Measurements from ENCODE around the gene STX10. TPM values are rescaled to one million over a fixed set of nuclear protein-coding genes. Genes with fewer than 3 reads are reported as not detected.

STX10 gene
- total and polyA plus RNA-seq, 12 donors: 18.7 to 69.9 (median 28.9) TPM

DNA sequence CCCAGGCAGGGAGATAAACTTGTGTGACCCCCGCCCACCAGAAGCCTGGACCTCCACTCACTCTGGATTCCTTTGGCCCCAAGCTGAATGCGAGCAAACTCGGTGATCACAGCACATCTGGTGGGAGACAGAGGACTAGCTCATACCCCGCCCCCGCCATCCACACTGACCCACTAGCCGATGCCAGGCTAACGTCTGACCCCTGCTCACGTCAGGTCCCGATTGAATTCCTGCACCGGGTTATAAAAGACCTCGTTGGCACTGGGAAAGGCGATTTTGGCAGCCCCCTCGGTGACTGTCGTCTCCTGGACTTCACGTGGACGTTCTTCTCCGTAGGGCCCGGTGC, 34.3 kb downstream of the STX10 start:
- no peaks in the 10 kb centered on the region for H3K27me3 ChIP-seq
- WGBS, 2 donors: 1 to 2% methylated on average over 18 of the region's 18 CpGs
- ATAC-seq: no peak
- peak overlapping the region; percentile 53 to 99 (median 97) for H3K4me3 ChIP-seq
- TF ChIP-seq, protein P1, sequence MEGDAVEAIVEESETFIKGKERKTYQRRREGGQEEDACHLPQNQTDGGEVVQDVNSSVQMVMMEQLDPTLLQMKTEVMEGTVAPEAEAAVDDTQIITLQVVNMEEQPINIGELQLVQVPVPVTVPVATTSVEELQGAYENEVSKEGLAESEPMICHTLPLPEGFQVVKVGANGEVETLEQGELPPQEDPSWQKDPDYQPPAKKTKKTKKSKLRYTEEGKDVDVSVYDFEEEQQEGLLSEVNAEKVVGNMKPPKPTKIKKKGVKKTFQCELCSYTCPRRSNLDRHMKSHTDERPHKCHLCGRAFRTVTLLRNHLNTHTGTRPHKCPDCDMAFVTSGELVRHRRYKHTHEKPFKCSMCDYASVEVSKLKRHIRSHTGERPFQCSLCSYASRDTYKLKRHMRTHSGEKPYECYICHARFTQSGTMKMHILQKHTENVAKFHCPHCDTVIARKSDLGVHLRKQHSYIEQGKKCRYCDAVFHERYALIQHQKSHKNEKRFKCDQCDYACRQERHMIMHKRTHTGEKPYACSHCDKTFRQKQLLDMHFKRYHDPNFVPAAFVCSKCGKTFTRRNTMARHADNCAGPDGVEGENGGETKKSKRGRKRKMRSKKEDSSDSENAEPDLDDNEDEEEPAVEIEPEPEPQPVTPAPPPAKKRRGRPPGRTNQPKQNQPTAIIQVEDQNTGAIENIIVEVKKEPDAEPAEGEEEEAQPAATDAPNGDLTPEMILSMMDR (IDR thresholded peaks at IDR 0.05): no peak
- peaks cover 12 to 49% (median 44%) of the 10 kb centered on the region in 9 donors for H3K4me1 ChIP-seq
- DNase-seq: no peak
- intact Hi-C loops (cut with DNase I): loop anchor here in 5 of 10 donors (1.0 to 10.0 kb wide), 5 partner anchors 34 to 149 kb away; partner anchors contain the start of genes IER2 (in 4 of the 5) and STX10 (in 4 of the 5)
- H3K27ac ChIP-seq: peak overlapping the region in 7 of 10 donors; percentile 56 to 87 (median 77)
- H3K36me3 ChIP-seq: peaks cover 0 to 39% (median 10%) of the 10 kb centered on the region in 9 donors
- no peaks in the 10 kb centered on the region for H3K9me3 ChIP-seq

DNA sequence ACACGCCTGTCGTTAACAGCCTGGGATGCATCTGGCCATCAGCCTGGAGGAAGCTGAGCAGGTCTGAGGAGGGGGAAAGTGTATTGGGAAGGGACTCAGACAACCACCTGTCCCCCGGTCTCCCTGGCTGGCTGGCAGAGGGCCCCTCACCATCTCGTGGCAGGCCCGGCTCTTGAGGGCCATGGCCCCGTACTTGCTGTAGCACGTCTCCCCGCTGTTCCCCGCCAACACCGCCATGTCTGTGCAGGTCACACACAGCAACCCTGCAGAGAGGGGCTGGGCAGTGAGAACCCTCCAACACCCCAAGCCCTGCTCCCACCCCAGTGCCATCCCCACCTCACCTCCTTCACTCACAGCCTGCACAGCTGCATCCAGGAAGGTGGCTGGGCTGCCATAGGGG, 37.6 kb downstream of the STX10 start:
- Histone ChIP-seq H3K9me3 (no peaks in the 10 kb centered on the region), H3K27ac (no peak overlapping the region), H3K36me3 (peaks cover 0 to 63% (median 19%) of the 10 kb centered on the region in 9 donors), H3K4me3 (no peak overlapping the region), H3K27me3 (no peaks in the 10 kb centered on the region), H3K4me1 (peaks cover 5 to 25% (median 20%) of the 10 kb centered on the region in 9 donors)
- no peak for DNase-seq
- WGBS, 2 donors: 94 to 95% methylated on average over 10 of the region's 10 CpGs
- intact Hi-C loops (cut with DNase I): loop anchor here in 1 of 10 donors (10.0 kb wide), 1 partner anchor 152 kb away; no protein-coding TSS in a partner anchor
- TF ChIP-seq, protein P1 (IDR thresholded peaks at IDR 0.05): no peak
- no peak for ATAC-seq

DNA sequence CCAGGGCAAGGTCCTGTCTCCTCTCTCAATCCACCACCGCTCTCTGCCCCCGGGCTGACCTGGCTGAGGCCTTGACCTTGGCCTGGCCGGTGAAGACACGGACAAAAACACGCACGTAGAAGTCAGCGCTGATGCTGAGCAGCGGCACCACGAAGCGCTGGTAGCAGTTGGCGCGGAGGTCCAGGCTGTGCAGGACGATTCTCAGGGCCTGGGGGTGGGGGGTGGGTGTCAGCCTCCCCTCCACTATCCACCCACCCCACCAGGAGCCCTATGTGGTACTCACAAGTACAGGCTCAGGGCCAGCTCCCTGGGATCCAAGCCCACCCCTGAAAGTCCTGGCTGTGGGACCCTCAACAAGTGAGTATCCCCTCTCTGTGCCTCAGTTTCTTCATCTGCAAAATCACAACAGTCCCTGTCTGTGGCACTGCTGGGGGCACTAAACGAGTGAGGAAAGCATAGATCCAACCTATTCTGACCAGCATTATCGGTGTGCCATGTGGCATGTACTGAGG, 40.0 kb downstream of the STX10 start:
- ATAC-seq: no peak

DNA sequence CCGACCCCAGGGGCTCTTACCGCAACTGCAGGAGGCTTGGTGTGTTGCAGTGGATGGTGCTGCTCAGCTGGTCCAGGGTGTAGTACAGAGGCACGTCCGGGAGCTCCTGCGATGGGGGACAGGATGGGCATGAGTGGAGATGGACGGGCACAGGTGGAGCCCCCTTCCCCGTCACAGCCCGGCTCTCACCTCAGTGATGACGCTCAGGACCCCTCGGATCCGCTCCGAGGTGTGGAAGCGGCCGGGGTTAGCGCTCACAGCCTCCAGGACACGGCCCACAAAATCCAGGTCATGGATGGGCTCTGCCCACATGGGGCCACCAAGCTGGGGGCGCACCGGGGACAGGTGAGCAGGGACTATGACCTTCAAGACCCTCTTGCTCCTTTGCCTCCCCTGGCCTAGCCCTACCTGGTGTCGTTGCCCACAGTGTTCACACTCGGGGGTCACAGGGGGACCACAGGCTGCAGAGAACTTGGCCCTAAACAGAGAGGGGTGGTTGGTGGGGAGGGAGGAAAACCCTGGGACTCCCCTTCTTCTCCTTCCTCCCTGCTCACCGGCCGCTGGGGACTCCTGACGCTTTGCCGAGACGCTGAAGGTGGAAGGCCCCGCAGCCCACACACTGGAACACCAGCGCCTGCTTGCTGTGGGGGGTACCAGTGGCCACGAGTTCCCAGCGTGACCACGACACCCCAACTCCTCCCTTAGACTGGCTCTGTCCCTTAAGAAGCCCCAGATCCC, 40.6 kb downstream of the STX10 start:
- H3K27me3 ChIP-seq: no peaks in the 10 kb centered on the region
- no peak overlapping the region for H3K27ac ChIP-seq
- DNase-seq (no peak), ATAC-seq (no peak)
- H3K36me3 ChIP-seq: peaks cover 0 to 62% (median 19%) of the 10 kb centered on the region in 9 donors
- TF ChIP-seq, protein P1 (IDR thresholded peaks at IDR 0.05): no peak
- H3K9me3 ChIP-seq: no peaks in the 10 kb centered on the region
- peaks cover 0 to 17% (median 5%) of the 10 kb centered on the region in 9 donors for H3K4me1 ChIP-seq
- 96% methylated on average over 30 of the region's 30 CpGs for WGBS, 2 donors
- intact Hi-C loops (cut with DNase I): loop anchor here in 2 of 10 donors (5.0 to 10.0 kb wide), 2 partner anchors 153 to 155 kb away; no protein-coding TSS in a partner anchor
- no peak overlapping the region for H3K4me3 ChIP-seq

More for the DNA sequence above, 40.0 kb downstream of the STX10 start:
- TF ChIP-seq, protein P1 (IDR thresholded peaks at IDR 0.05): no peak
- no peaks in the 10 kb centered on the region for H3K27me3 ChIP-seq
- peaks cover 0 to 11% (median 1%) of the 10 kb centered on the region in 9 donors for H3K4me1 ChIP-seq
- WGBS, 2 donors: 92 to 94% methylated on average over 15 of the region's 15 CpGs
- intact Hi-C loops (cut with DNase I): loop anchor here in 1 of 10 donors (10.0 kb wide), 1 partner anchor 155 kb away; no protein-coding TSS in a partner anchor
- H3K9me3 ChIP-seq: no peaks in the 10 kb centered on the region
- H3K27ac ChIP-seq: no peak overlapping the region
- no peak overlapping the region for H3K4me3 ChIP-seq
- peaks cover 0 to 68% (median 19%) of the 10 kb centered on the region in 9 donors for H3K36me3 ChIP-seq
- no peak for DNase-seq

All from heart right ventricle (tissue), 16 donors.